BLaER1 treated with 17β-estradiol and CSF1 and Interleukin-3, amounts not matched to agents 10 nM and 100 nM (cell line): ENCODE measurements around the gene UBA7.

ENCODE experiments used
- H3K27ac ChIP-seq, 11 experiments: shearing (Covaris generic); formaldehyde crosslinking; 2 replicates each; pipeline ENCODE4 v1.8.1; 2022
- H3K27me3 ChIP-seq, 11 experiments: shearing (Covaris generic); formaldehyde crosslinking; 2 replicates each; pipeline ENCODE4 v1.8.1; 2022
- H3K36me3 ChIP-seq, 11 experiments: shearing (Covaris generic); formaldehyde crosslinking; 2 replicates each; pipeline ENCODE4 v1.8.1; 2022
- H3K4me1 ChIP-seq, 10 experiments: shearing (Covaris generic); formaldehyde crosslinking; 2 replicates each; pipeline ENCODE4 v1.8.1; 2022
- H3K4me2 ChIP-seq, 11 experiments: shearing (Covaris generic); formaldehyde crosslinking; 2 replicates each; pipeline ENCODE4 v1.8.1; 2022
- H3K4me3 ChIP-seq, 10 experiments: shearing (Covaris generic); formaldehyde crosslinking; 2 replicates each; pipeline ENCODE4 v1.8.1; 2022
- H3K9ac ChIP-seq, 11 experiments: shearing (Covaris generic); formaldehyde crosslinking; 2 replicates each; pipeline ENCODE4 v1.8.1; 2022
- H3K9me3 ChIP-seq, 11 experiments: shearing (Covaris generic); formaldehyde crosslinking; replicated peaks in 1 of 11; 2 replicates each; pipeline ENCODE4 v1.8.1; 2022
- H4K20me1 ChIP-seq, 11 experiments: shearing (Covaris generic); formaldehyde crosslinking; 2 replicates each; pipeline ENCODE4 v1.8.1; 2022
- Cebpa-rat ChIP-seq, 11 experiments: shearing (Covaris generic); IDR thresholded peaks; 2 replicates each; pipeline ENCODE4 v1.8.1; 2022

The UBA7 gene

DNA sequence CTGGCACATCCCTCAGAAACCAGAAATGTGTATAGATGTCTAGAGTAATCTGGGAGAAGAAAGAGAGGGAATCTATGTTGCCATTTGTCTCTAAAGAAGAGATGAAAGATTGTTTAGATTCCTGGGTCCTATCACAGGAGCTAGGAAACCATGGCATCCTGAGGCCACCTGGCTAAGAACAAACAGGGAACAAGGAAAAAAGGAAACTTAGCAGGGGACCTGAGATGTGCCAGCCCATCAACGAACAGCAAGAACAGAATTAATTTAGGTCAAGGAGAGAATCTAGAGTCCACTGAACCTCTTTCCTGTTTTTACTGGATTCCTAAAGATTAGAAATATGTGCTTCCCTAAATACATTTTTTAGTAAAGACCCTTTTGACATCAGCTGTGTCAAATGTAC, 57.7 kb downstream of the UBA7 start:
- Histone ChIP-seq H4K20me1 (peaks cover 83 to 100% (median 99%) of the 10 kb centered on the region in 11 experiments), H3K4me1 (peaks cover 6 to 23% (median 8%) of the 10 kb centered on the region in 10 experiments; a peak in 12 of 20 replicates), H3K27me3 (no peaks in the 10 kb centered on the region), H3K4me2 (no peak overlapping the region), H3K4me3 (no peak overlapping the region), H3K27ac (no peak overlapping the region), H3K36me3 (peaks cover 11 to 66% (median 24%) of the 10 kb centered on the region in 11 experiments; a peak in 19 of 22 replicates), H3K9ac (no peak overlapping the region), H3K9me3 (no peaks in the 10 kb centered on the region)
- TF ChIP-seq Cebpa-rat (IDR thresholded peaks at IDR 0.05) = no peak
